IPS-15b (cell line): ENCODE measurements around the gene EIF1AD.

Experiments used
- H3K27me3 ChIP-seq: one replicate; pipeline ENCODE4 v1.6.1; 2013; ENCODE audit warnings: low read length; ENCODE audit not compliant: control insufficient read depth, insufficient read depth
- H3K36me3 ChIP-seq: one replicate; pipeline ENCODE4 v1.6.1; 2013; ENCODE audit warnings: low read length; ENCODE audit not compliant: control insufficient read depth, insufficient read depth
- H3K4me1 ChIP-seq: one replicate; pipeline ENCODE4 v1.6.1; 2013; ENCODE audit warnings: mild to moderate bottlenecking, low read length; ENCODE audit not compliant: control insufficient read depth, insufficient read depth
- H3K4me3 ChIP-seq: one replicate; pipeline ENCODE4 v1.5.1; 2013; ENCODE audit warnings: low read depth, low read length
- H3K9ac ChIP-seq: one replicate; pipeline ENCODE4 v1.6.1; 2013; ENCODE audit warnings: low read depth, mild to moderate bottlenecking, low read length
- H3K9me3 ChIP-seq: one replicate; pipeline ENCODE4 v1.6.1; 2013; ENCODE audit warnings: mild to moderate bottlenecking, low read length; ENCODE audit not compliant: control insufficient read depth, insufficient read depth

Gene EIF1AD

GRCh38 chr11:66001942-66002647 is at the start of gene EIF1AD, which contains the start of gene BANF1:
TSS of gene EIF1AD (minus strand) at chr11:66002157. CDS start at chr11:66000389, 1,768 bp downstream.
TSS of gene BANF1 (plus strand) at chr11:66002503. CDS start at chr11:66003251, 748 bp downstream.
- peak within 1 kb of the TSS; percentile 95 for H3K9ac ChIP-seq
- no peaks in the 10 kb centered on the region for H3K9me3 ChIP-seq
- H3K27me3 ChIP-seq = no peaks in the 10 kb centered on the region
- peak within 1 kb of the TSS; percentile 85 for H3K4me3 ChIP-seq
- H3K36me3 ChIP-seq = peaks cover 35% of the 10 kb centered on the region
- H3K4me1 ChIP-seq = peaks cover 5% of the 10 kb centered on the region

GRCh38 chr11:66051371-66051765 is 49.4 kb upstream of the EIF1AD start:
- Histone ChIP-seq H3K4me1 (peaks cover 11% of the 10 kb centered on the region), H3K36me3 (peaks cover 16% of the 10 kb centered on the region), H3K4me3 (peak overlapping the region; percentile 96), H3K9ac (peak overlapping the region; percentile 92), H3K9me3 (no peaks in the 10 kb centered on the region), H3K27me3 (no peaks in the 10 kb centered on the region)

DNA sequence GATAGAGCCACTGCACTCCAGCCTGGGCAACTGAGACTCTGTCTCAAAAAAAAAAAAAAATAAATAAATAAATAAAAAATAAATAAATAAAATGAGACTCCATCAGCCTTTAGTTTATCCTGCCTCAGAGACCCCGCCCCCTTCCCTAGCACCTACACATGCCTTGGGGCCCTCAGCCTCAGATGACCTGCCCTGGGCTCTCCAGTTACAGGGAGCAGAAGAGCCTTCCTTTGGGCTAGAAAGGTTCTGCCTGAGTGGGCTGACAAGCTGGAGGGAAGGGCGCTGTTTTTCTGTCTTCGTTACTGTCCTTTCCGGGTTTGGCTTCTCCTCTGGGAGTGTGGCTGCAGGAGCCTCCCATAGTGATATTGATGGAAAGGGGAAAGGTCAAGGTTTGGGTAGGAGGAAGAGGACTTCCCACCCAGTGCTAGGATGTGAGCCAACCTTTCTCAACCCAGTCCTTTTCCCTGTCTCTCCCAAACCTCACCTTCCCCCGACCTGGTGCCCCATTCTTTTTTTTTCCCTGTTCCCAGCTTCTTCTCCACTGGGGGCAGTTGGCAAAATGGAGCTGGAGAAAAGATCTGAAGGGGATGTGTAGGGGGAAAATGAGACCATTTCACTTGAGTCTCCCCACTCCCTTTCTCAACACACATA is 48.7 kb upstream of the EIF1AD start:
- Histone ChIP-seq H3K4me1 (peaks cover 11% of the 10 kb centered on the region), H3K36me3 (peaks cover 16% of the 10 kb centered on the region), H3K4me3 (peak overlapping the region; percentile 96), H3K9me3 (no peaks in the 10 kb centered on the region), H3K9ac (peak overlapping the region; percentile 92), H3K27me3 (no peaks in the 10 kb centered on the region)

- no peaks in the 10 kb centered on the region for H3K9me3 ChIP-seq
- H3K27me3 ChIP-seq = no peaks in the 10 kb centered on the region
- peaks cover 15% of the 10 kb centered on the region for H3K4me1 ChIP-seq
- H3K4me3 ChIP-seq = peak within 1 kb of the TSS; percentile 81
- peak within 1 kb of the TSS; percentile 26 for H3K9ac ChIP-seq
- H3K36me3 ChIP-seq = peaks cover 5% of the 10 kb centered on the region
Observed at GRCh38 chr11:66048547-66049323, 46.8 kb upstream of the EIF1AD start, which contains the start of gene GAL3ST3. TSS of gene GAL3ST3 (minus strand) at chr11:66049161. CDS start at chr11:66045415, 3,746 bp downstream.

- H3K27me3 ChIP-seq = no peaks in the 10 kb centered on the region
- peaks cover 11% of the 10 kb centered on the region for H3K4me1 ChIP-seq
- H3K9ac ChIP-seq = no peak overlapping the region
- H3K36me3 ChIP-seq = peaks cover 10% of the 10 kb centered on the region
- H3K9me3 ChIP-seq = no peaks in the 10 kb centered on the region
- H3K4me3 ChIP-seq = peak overlapping the region; percentile 81
Observed at GRCh38 chr11:66047541-66048365, 45.8 kb upstream of the EIF1AD start.

GRCh38 chr11:66046901-66047300 is 44.9 kb upstream of the EIF1AD start:
- Histone ChIP-seq H3K4me3 (no peak overlapping the region), H3K9ac (no peak overlapping the region), H3K36me3 (peaks cover 12% of the 10 kb centered on the region), H3K27me3 (no peaks in the 10 kb centered on the region), H3K9me3 (no peaks in the 10 kb centered on the region), H3K4me1 (peaks cover 11% of the 10 kb centered on the region)

- Histone ChIP-seq H3K27me3 (no peaks in the 10 kb centered on the region), H3K9ac (no peak overlapping the region), H3K9me3 (no peaks in the 10 kb centered on the region), H3K4me1 (peaks cover 8% of the 10 kb centered on the region), H3K4me3 (no peak overlapping the region), H3K36me3 (peaks cover 15% of the 10 kb centered on the region)
Observed at GRCh38 chr11:66045177-66045639, 43.3 kb upstream of the EIF1AD start.

DNA sequence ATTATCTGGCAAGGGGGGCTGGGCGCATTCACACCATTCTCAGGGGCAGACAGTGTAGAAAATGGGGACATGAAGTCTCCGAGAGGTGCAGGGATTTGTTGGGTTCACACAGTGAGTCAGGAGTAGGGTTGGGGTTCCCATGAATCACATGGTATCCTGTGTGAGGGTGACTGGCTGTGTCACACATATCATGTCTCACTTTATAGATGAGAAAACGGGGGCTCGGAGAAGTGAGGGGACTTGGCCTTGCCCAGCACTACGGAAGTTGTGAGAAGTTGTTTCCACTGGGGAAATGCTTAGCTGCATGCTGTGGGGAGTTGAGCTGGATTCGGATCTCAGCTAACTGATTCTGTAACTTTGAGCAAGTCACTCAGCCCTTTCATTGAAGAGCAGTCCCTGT is 42.8 kb upstream of the EIF1AD start:
- peaks cover 15% of the 10 kb centered on the region for H3K36me3 ChIP-seq
- no peak overlapping the region for H3K9ac ChIP-seq
- H3K4me3 ChIP-seq = no peak overlapping the region
- H3K27me3 ChIP-seq = no peaks in the 10 kb centered on the region
- peaks cover 8% of the 10 kb centered on the region for H3K4me1 ChIP-seq
- no peaks in the 10 kb centered on the region for H3K9me3 ChIP-seq

- H3K36me3 ChIP-seq = peaks cover 15% of the 10 kb centered on the region
- no peaks in the 10 kb centered on the region for H3K27me3 ChIP-seq
- H3K9me3 ChIP-seq = no peaks in the 10 kb centered on the region
- H3K4me1 ChIP-seq = peaks cover 4% of the 10 kb centered on the region
- no peak overlapping the region for H3K4me3 ChIP-seq
- H3K9ac ChIP-seq = no peak overlapping the region
Observed at GRCh38 chr11:66042996-66043906, 41.3 kb upstream of the EIF1AD start.

GRCh38 chr11:66042227-66042995 is 40.5 kb upstream of the EIF1AD start:
- Histone ChIP-seq H3K27me3 (no peaks in the 10 kb centered on the region), H3K9ac (no peak overlapping the region), H3K9me3 (no peaks in the 10 kb centered on the region), H3K4me3 (no peak overlapping the region), H3K36me3 (peaks cover 15% of the 10 kb centered on the region), H3K4me1 (peaks cover 4% of the 10 kb centered on the region)
